NB4 (cell line): ENCODE measurements around the gene NFX1.

Experiments
- CTCF ChIP-seq: IDR thresholded peaks from one replicate; pipeline ENCODE4 v1.5.1; 2012; ENCODE audit warnings: low read depth, low read length
- MYC ChIP-seq: IDR thresholded peaks from 2 replicates; pipeline ENCODE4 v1.6.1; 2011; ENCODE audit warnings: low read depth, low read length
- POLR2A ChIP-seq: IDR thresholded peaks from 2 replicates; pipeline ENCODE4 v1.6.1; 2011; ENCODE audit warnings: mild to moderate bottlenecking; ENCODE audit not compliant: insufficient read length; ENCODE audit errors: extremely low read depth

GRCh38 chr9:33374190-33374589, 83.9 kb downstream of the NFX1 start:
- no peak for TF ChIP-seq POLR2A
- no peak for TF ChIP-seq CTCF
- TF ChIP-seq MYC = no peak
